ENCODE measurements around the gene TPD52L2.

Gene TPD52L2

GRCh38 chr20:63843222-63843621, 21.8 kb upstream of the TPD52L2 start:
- Histone ChIP-seq H3K4me2 (ENCODE audit: low read depth, low read length, poor library complexity, severe bottlenecking) (peak overlapping the region; percentile 79), H3K4me3 (ENCODE audit: low read length, poor library complexity, severe bottlenecking) (no peak overlapping the region), H3K9me2 (replicated peaks; ENCODE audit: low read depth, low read length) (no peaks in the 10 kb centered on the region), H3K9me3 (ENCODE audit: insufficient read depth, low read depth, low read length) (no peaks in the 10 kb centered on the region), H2AFZ (ENCODE audit: low read length) (no peak overlapping the region), H3K79me2 (ENCODE audit: insufficient read depth, low read length) (no peaks in the 10 kb centered on the region), H3K27me3 (ENCODE audit: insufficient read depth, low read length, poor library complexity, severe bottlenecking) (no peaks in the 10 kb centered on the region), H3K36me3 (ENCODE audit: insufficient read depth, low read length) (no peaks in the 10 kb centered on the region), H3K9ac (ENCODE audit: low read depth, low read length, poor library complexity, severe bottlenecking) (peak overlapping the region; percentile 67), H3F3A (ENCODE audit: low read depth) (no peaks in the 10 kb centered on the region), H3K4me1 (ENCODE audit: insufficient read depth, low read length, poor library complexity, severe bottlenecking) (peaks cover 62% of the 10 kb centered on the region), H4K20me1 (ENCODE audit: insufficient read depth, low read length, poor library complexity, severe bottlenecking) (no peaks in the 10 kb centered on the region)
- TF ChIP-seq, protein P1, sequence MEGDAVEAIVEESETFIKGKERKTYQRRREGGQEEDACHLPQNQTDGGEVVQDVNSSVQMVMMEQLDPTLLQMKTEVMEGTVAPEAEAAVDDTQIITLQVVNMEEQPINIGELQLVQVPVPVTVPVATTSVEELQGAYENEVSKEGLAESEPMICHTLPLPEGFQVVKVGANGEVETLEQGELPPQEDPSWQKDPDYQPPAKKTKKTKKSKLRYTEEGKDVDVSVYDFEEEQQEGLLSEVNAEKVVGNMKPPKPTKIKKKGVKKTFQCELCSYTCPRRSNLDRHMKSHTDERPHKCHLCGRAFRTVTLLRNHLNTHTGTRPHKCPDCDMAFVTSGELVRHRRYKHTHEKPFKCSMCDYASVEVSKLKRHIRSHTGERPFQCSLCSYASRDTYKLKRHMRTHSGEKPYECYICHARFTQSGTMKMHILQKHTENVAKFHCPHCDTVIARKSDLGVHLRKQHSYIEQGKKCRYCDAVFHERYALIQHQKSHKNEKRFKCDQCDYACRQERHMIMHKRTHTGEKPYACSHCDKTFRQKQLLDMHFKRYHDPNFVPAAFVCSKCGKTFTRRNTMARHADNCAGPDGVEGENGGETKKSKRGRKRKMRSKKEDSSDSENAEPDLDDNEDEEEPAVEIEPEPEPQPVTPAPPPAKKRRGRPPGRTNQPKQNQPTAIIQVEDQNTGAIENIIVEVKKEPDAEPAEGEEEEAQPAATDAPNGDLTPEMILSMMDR (conservative IDR thresholded peaks at IDR 0.05; ENCODE audit: low read length) = no peak
- no peak for TF ChIP-seq EZH2phosphoT487 (IDR thresholded peaks at IDR 0.05; ENCODE audit: borderline replicate concordance)

DNA sequence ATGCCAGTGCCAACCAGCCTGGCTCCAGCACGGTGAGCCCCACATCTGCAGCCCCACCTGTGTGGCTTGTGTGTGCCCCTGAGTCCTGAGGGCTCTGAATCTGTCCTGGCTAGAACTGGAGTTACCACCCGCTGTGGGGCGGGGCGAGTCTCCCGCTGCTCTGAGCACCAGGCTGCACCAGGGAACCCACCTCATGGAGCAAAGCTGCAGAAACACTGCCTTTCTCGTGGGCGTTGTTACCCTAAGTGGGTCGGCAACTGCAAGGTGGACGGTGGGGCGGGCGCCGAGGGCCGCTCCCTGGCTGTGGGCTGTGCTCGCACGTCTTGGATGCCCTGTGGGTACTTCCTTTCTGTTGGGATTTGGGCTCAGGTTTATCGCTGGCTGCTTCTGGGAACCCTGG, 21.3 kb upstream of the TPD52L2 start:
- H3F3A ChIP-seq (ENCODE audit: low read depth) = no peaks in the 10 kb centered on the region
- peak overlapping the region; percentile 79 for H3K4me2 ChIP-seq (ENCODE audit: low read depth, low read length, poor library complexity, severe bottlenecking)

GRCh38 chr20:63844511-63844991, 20.5 kb upstream of the TPD52L2 start:
- Histone ChIP-seq H3K27me3 (ENCODE audit: insufficient read depth, low read length, poor library complexity, severe bottlenecking) (no peaks in the 10 kb centered on the region), H3K9me3 (ENCODE audit: insufficient read depth, low read depth, low read length) (no peaks in the 10 kb centered on the region), H3K4me3 (ENCODE audit: low read length, poor library complexity, severe bottlenecking) (peak overlapping the region; percentile 59), H3F3A (ENCODE audit: low read depth) (no peaks in the 10 kb centered on the region), H4K20me1 (ENCODE audit: insufficient read depth, low read length, poor library complexity, severe bottlenecking) (no peaks in the 10 kb centered on the region), H3K9ac (ENCODE audit: low read depth, low read length, poor library complexity, severe bottlenecking) (peak overlapping the region; percentile 67), H3K36me3 (ENCODE audit: insufficient read depth, low read length) (no peaks in the 10 kb centered on the region), H3K4me2 (ENCODE audit: low read depth, low read length, poor library complexity, severe bottlenecking) (peak overlapping the region; percentile 79), H2AFZ (ENCODE audit: low read length) (no peak overlapping the region), H3K4me1 (ENCODE audit: insufficient read depth, low read length, poor library complexity, severe bottlenecking) (peaks cover 63% of the 10 kb centered on the region), H3K79me2 (ENCODE audit: insufficient read depth, low read length) (no peaks in the 10 kb centered on the region), H3K9me2 (replicated peaks; ENCODE audit: low read depth, low read length) (no peaks in the 10 kb centered on the region)
- TF ChIP-seq, protein P1 (conservative IDR thresholded peaks at IDR 0.05; ENCODE audit: low read length) = no peak
- no peak for TF ChIP-seq EZH2phosphoT487 (IDR thresholded peaks at IDR 0.05; ENCODE audit: borderline replicate concordance)

More for the DNA sequence above, 21.3 kb upstream of the TPD52L2 start:
- TF ChIP-seq, protein P1 (conservative IDR thresholded peaks at IDR 0.05; ENCODE audit: low read length) = no peak
- TF ChIP-seq EZH2phosphoT487 (IDR thresholded peaks at IDR 0.05; ENCODE audit: borderline replicate concordance) = no peak
- Histone ChIP-seq H3K9me2 (replicated peaks; ENCODE audit: low read depth, low read length) (no peaks in the 10 kb centered on the region), H2AFZ (ENCODE audit: low read length) (no peak overlapping the region), H3K9me3 (ENCODE audit: insufficient read depth, low read depth, low read length) (no peaks in the 10 kb centered on the region), H3K9ac (ENCODE audit: low read depth, low read length, poor library complexity, severe bottlenecking) (peak overlapping the region; percentile 67), H3K4me3 (ENCODE audit: low read length, poor library complexity, severe bottlenecking) (peak overlapping the region; percentile 59), H3K27me3 (ENCODE audit: insufficient read depth, low read length, poor library complexity, severe bottlenecking) (no peaks in the 10 kb centered on the region), H3K36me3 (ENCODE audit: insufficient read depth, low read length) (no peaks in the 10 kb centered on the region), H3K79me2 (ENCODE audit: insufficient read depth, low read length) (no peaks in the 10 kb centered on the region), H3K4me1 (ENCODE audit: insufficient read depth, low read length, poor library complexity, severe bottlenecking) (peaks cover 63% of the 10 kb centered on the region), H4K20me1 (ENCODE audit: insufficient read depth, low read length, poor library complexity, severe bottlenecking) (no peaks in the 10 kb centered on the region)

Measured in Loucy (cell line).